Measurements from ENCODE around the gene SENP2. TPM values are rescaled to one million over a fixed set of nuclear protein-coding genes. Genes with fewer than 3 reads are reported as not detected.

SENP2 gene
- total RNA-seq, 1 donor from 2014 or later = 22.0 TPM

GRCh38 chr3:185678027-185678426, 91.9 kb downstream of the SENP2 start:
- DNase-seq (ENCODE audit: low read depth in 2 of 2) = no peak

- DNase-seq (ENCODE audit: low read depth in 2 of 2) = no peak
These were observed 94.1 kb downstream of the SENP2 start for GRCh38 chr3:185680231-185680630.

Other genes starting within 250 kb of the SENP2 start
- 7.7 and 8.1 TPM in 2 replicates for gene MAP3K13, start 223.2 kb upstream of the SENP2 start, total RNA-seq
- gene TMEM41A, start 87.3 kb upstream of the SENP2 start, total RNA-seq = 5.4 and 6.9 TPM in 2 replicates
- gene LIPH, start 33.7 kb upstream of the SENP2 start, total RNA-seq = not detected in 2 replicates
- gene IGF2BP2, start 238.7 kb downstream of the SENP2 start, total RNA-seq = 19.0 and 24.4 TPM in 2 replicates